GM12801 (cell line): Measurements from ENCODE around the gene BCL11B.

Experiments used
- TF ChIP-seq, protein P1 (sequence below): IDR thresholded peaks from one replicate; pipeline ENCODE4 v1.5.1; 2011; ENCODE audit warnings: control low read depth; ENCODE audit not compliant: insufficient read length; ENCODE audit errors: extremely low read depth

The BCL11B gene

DNA sequence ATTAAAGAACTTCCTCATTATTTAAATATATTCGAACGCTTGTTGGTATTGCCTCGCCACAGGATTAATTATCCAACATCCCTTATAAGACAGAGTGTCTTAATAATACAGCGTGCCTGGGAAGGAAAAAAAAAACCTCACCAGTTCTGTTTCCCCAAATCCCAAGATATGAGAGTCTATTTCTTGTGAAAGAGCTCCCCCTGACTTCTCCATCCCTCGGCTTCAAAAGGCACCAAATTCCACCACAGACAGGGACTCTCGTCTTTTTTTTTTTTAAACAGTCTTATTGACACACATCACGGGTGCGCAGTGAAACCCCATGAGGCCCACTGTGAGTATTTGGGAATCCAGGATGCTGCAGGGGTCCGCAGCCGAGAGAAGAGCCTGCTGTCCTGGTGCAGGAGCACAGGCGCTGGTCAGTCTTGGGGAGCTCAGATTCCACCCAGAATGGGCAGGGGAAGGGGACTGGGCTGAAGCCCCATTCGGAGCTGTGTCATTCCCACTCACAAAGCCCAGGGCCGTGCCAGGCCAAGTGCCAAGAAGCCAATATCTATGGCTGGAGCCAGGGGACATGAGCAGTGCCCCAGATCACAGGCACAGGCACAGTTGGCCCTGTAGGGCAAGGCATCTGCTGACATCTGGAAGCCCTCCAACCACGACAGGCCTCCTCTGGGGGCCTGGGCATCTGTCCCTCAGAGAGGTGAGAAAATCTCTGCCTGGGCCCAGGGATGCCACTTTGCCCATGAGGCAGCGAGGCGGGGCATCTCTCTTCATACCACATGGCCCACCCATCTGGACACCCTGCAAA lies 71.9 kb downstream of the BCL11B start:
- TF ChIP-seq, protein P1, sequence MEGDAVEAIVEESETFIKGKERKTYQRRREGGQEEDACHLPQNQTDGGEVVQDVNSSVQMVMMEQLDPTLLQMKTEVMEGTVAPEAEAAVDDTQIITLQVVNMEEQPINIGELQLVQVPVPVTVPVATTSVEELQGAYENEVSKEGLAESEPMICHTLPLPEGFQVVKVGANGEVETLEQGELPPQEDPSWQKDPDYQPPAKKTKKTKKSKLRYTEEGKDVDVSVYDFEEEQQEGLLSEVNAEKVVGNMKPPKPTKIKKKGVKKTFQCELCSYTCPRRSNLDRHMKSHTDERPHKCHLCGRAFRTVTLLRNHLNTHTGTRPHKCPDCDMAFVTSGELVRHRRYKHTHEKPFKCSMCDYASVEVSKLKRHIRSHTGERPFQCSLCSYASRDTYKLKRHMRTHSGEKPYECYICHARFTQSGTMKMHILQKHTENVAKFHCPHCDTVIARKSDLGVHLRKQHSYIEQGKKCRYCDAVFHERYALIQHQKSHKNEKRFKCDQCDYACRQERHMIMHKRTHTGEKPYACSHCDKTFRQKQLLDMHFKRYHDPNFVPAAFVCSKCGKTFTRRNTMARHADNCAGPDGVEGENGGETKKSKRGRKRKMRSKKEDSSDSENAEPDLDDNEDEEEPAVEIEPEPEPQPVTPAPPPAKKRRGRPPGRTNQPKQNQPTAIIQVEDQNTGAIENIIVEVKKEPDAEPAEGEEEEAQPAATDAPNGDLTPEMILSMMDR: no peak

DNA sequence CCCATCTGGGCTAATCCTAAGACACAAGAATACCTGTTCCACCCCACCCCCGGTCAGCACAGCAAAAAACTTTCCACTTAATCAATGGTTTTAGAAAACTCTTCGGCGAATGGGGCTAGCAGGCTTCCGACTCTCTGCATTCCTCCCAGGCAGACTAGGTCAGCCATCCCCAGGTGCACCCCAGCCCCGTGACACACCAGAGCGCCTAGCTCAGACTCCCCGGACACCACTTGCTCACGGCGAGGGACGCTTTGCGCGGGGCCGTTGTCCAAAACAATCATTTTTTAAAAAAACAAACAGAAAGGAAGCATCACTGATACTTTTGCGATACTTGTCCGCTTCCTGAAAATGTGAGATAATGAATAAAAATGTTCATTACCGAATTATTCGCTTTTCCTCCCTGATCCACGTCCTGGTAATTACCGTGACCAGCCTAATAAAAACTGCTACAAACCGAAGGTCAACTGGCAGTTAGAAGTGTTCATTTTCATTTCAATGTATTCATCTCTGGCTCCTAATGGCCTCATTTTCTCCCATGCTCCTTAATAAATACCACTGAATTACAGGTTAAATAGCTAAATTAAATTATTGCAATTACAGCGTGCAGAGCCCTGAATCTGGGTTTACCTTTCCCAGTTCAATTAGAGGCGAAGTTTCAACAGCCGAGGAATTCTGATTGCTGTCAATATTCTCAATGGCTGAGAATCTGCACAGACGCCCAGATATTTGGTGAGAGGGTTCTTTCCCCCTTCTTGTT lies 73.1 kb downstream of the BCL11B start:
- TF ChIP-seq, protein P1: no peak

DNA sequence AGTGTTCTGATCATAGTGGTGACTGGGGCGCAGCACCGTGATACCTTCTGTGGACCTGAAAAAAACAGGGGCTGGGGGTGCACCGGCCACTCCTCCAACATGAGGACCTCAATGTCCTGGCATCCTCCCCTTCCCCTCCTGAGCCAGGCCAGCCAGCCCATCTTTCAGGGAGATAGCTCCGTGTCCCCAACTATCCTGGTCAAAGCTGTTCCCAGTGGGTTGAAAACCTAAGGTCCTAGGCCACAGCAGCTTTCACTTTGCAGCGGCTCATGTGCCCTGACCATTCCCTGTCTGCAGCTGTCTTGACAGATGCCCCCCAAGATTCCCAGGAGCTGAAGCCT lies 75.7 kb downstream of the BCL11B start:
- TF ChIP-seq, protein P1: no peak

GRCh38 chr14:99195602-99196309 lies 76.2 kb downstream of the BCL11B start:
- TF ChIP-seq, protein P1: no peak

- TF ChIP-seq, protein P1: no peak
These were observed 77.3 kb downstream of the BCL11B start for GRCh38 chr14:99194736-99195135.

GRCh38 chr14:99194136-99194535 lies 77.9 kb downstream of the BCL11B start:
- TF ChIP-seq, protein P1: no peak

- TF ChIP-seq, protein P1: no peak
These were observed 79.2 kb downstream of the BCL11B start for GRCh38 chr14:99192830-99193229.
